Ishikawa (cell line): Measurements from ENCODE around the gene IMPG2.

Experiments
- CEBPB ChIP-seq: IDR thresholded peaks from 2 replicates; pipeline ENCODE4 v1.6.1; 2012
- EP300 ChIP-seq: IDR thresholded peaks from 2 replicates; pipeline ENCODE4 v1.6.1; 2012; ENCODE audit warnings: borderline replicate concordance
- RAD21 ChIP-seq: IDR thresholded peaks from 2 replicates; pipeline ENCODE4 v1.6.1; 2012; ENCODE audit warnings: low read depth

- TF ChIP-seq EP300 (no peak), CEBPB (no peak), RAD21 (no peak)
Measured at GRCh38 chr3:101202640-101203039, 117.7 kb downstream of the IMPG2 start.
